ENCODE data around the gene RNF166. TPM values are rescaled to one million over a fixed set of nuclear protein-coding genes. Genes with fewer than 3 reads are reported as not detected.

RNF166 gene
- total and polyA plus RNA-seq, 7 donors, result 10.1 to 22.9 (median 14.1) TPM

DNA sequence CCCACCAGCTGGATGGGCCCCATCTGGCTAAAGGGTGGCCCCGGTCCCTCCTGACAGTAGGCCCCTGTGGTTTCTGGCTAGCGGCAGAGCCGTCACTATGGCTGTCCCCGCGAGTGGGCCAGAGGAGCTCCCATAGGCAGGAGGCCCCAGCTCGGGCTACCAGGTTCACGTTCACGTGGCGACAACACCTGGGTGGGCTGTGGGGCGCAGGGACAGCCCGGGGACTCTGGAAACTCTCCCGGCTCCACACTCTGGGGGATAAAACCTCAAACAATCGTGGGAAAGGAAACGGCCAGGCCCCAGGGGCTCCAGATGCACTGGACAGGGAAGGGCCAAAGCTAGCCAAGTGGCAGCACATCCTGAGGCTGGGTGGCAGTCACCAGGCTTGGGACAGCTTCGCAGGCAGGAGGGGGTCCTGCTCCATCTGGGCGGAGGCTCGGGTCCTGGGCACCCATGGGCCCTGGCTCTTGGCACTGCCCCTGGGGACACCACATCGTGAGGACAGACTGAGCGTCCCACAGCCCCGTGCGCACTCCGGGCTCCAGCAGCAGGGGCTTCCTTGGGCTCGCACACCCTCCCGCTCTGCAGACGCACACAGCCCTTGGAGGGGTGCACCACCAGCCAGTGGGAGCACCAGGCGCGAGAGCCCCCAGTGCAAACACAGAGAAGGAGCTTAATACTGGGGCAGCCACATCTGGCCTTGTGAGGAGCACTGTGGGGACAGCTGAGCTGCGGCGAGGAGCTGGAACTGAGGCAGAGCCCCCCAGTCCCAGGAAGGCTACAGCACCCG, 4.4 kb downstream of the RNF166 start:
- peak overlapping the region; percentile 38 for H3K4me3 ChIP-seq
- peaks cover 10% of the 10 kb centered on the region for H3K4me1 ChIP-seq
- TF ChIP-seq, protein P1, sequence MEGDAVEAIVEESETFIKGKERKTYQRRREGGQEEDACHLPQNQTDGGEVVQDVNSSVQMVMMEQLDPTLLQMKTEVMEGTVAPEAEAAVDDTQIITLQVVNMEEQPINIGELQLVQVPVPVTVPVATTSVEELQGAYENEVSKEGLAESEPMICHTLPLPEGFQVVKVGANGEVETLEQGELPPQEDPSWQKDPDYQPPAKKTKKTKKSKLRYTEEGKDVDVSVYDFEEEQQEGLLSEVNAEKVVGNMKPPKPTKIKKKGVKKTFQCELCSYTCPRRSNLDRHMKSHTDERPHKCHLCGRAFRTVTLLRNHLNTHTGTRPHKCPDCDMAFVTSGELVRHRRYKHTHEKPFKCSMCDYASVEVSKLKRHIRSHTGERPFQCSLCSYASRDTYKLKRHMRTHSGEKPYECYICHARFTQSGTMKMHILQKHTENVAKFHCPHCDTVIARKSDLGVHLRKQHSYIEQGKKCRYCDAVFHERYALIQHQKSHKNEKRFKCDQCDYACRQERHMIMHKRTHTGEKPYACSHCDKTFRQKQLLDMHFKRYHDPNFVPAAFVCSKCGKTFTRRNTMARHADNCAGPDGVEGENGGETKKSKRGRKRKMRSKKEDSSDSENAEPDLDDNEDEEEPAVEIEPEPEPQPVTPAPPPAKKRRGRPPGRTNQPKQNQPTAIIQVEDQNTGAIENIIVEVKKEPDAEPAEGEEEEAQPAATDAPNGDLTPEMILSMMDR (IDR thresholded peaks at IDR 0.05), result no peak
- H3K27me3 ChIP-seq (ENCODE audit: insufficient read depth in 3 of 3, low read length in 2 of 3), result no peaks in the 10 kb centered on the region
- no peak for ATAC-seq
- no peaks in the 10 kb centered on the region for H3K9me3 ChIP-seq
- peak overlapping the region; percentile 23 for H3K27ac ChIP-seq
- intact Hi-C loops (cut with DNase I), result no loop called here
- WGBS, 3 donors, result 62 to 72% (median 69%) methylated on average over 29 to 30 of the region's 30 CpGs
- peaks cover 3 to 52% of the 10 kb centered on the region in 2 donors for H3K36me3 ChIP-seq (ENCODE audit: insufficient read depth in 1 of 2, low read depth in 1 of 2)
- no peak for DNase-seq

DNA sequence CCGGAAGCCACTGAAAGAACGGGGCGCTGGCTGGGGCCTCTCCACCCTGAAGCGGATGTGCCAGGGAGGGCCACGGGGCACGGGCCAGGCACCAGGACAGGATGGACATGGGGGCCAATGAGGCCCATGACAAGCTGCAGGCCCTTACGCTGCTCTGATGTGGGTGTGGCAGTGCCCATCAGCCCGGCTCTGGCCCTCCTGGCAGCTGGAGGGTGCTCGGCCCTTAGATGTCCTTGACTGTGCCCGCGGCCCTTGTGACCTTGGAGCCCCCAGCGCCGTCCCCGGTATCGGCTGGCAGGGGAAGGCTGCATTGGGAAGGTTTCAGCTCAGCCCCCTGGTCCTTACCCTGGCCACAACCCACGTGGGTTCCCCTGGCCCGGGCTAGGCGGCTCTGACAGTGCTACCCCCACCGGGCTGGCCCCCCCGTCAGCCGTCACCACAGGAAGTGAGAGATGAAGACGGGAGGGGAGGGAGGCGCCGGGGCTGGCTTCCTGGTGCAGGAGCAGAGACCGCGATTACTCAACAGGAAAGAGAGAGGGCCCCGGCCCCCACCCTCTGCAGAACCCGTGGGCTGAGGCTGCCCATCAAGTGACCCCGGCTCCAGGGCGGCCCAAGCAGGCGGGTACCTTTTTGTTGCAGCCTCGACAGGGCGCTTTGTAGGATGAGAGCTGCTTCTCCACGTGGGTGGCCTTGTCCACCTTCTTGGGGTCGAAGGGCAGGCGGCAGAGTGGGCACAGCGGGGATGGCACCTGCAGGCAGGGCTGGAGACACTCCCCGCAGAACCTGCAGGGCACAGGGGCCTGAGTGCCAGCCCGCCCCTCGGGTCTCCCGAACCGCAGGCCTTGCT, 5.3 kb downstream of the RNF166 start:
- Histone ChIP-seq H3K4me3 (peak overlapping the region; percentile 38), H3K36me3 (ENCODE audit: insufficient read depth in 1 of 2, low read depth in 1 of 2) (peaks cover 3 to 60% of the 10 kb centered on the region in 2 donors), H3K27me3 (ENCODE audit: insufficient read depth in 3 of 3, low read length in 2 of 3) (no peaks in the 10 kb centered on the region), H3K4me1 (peaks cover 15% of the 10 kb centered on the region), H3K27ac (peak overlapping the region; percentile 23), H3K9me3 (no peaks in the 10 kb centered on the region)
- peak; percentile 19 to 57 (median 42) for ATAC-seq
- TF ChIP-seq, protein P1 (IDR thresholded peaks at IDR 0.05), result no peak
- peak; percentile 85 to 93 for DNase-seq
- 69 to 71% (median 70%) methylated on average over 37 to 42 of the region's 42 CpGs for WGBS, 3 donors
- intact Hi-C loops (cut with DNase I), result no loop called here

DNA sequence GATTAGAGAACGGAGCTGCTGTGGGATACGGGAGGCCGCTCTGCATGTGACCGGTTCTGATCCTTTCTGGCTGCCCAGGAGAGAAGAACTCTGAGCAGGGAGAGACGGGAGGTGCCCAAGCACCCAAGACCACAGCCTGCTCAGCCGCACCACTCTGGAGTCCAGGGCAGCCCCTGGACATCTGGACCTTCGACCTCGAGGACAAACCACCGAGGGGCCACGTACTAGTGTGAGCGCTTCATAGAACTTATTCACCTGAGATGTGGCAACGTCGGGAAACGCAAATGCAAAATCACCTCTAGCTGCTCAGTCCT, 5.9 kb downstream of the RNF166 start:
- Histone ChIP-seq H3K9me3 (no peaks in the 10 kb centered on the region), H3K27ac (peak overlapping the region; percentile 16), H3K27me3 (ENCODE audit: insufficient read depth in 3 of 3, low read length in 2 of 3) (no peaks in the 10 kb centered on the region), H3K4me1 (peaks cover 16% of the 10 kb centered on the region), H3K36me3 (ENCODE audit: insufficient read depth in 1 of 2, low read depth in 1 of 2) (peaks cover 3 to 61% of the 10 kb centered on the region in 2 donors), H3K4me3 (no peak overlapping the region)
- intact Hi-C loops (cut with DNase I), result no loop called here
- DNase-seq, result no peak
- TF ChIP-seq, protein P1 (IDR thresholded peaks at IDR 0.05), result no peak
- WGBS, 3 donors, result 78 to 81% (median 79%) methylated on average over 14 of the region's 14 CpGs
- ATAC-seq, result no peak

DNA sequence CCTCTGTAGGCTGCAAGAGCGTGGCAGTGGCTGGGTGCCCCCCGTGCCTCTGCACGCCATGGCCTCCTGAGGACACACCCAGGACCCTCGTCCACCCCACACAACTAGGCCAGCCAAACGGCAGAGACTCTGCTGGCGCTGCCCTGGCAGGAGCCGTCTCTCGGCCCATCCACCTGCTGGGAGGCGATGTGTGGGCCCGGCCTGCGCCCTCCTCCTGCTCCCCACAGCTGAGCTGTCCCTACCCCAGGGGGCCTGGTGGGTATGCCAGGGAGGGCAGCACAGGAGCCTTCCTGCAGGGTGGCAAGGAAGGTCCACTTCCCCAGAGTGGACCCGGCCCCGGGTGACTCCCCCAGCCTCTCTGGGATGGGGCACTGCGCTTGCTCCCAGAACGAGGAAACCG, 7.0 kb downstream of the RNF166 start:
- no peaks in the 10 kb centered on the region for H3K9me3 ChIP-seq
- ATAC-seq (no peak), DNase-seq (no peak)
- H3K36me3 ChIP-seq (ENCODE audit: insufficient read depth in 1 of 2, low read depth in 1 of 2), result peaks cover 3 to 61% of the 10 kb centered on the region in 2 donors
- TF ChIP-seq, protein P1 (IDR thresholded peaks at IDR 0.05), result no peak
- H3K27me3 ChIP-seq (ENCODE audit: insufficient read depth in 3 of 3, low read length in 2 of 3), result no peaks in the 10 kb centered on the region
- intact Hi-C loops (cut with DNase I), result no loop called here
- 94 to 95% (median 94%) methylated on average over 13 to 16 of the region's 16 CpGs for WGBS, 3 donors
- H3K4me3 ChIP-seq, result no peak overlapping the region
- H3K4me1 ChIP-seq, result peaks cover 12% of the 10 kb centered on the region
- H3K27ac ChIP-seq, result no peak overlapping the region

All from psoas muscle (tissue), 8 donors.